ENCODE data around the gene PTTG1. TPM values are rescaled to one million over a fixed set of nuclear protein-coding genes. Genes with fewer than 3 reads are reported as not detected.

PTTG1 gene
- total and polyA plus RNA-seq, 2 experiments from 2014 or later, result 394 to 620 TPM

DNA sequence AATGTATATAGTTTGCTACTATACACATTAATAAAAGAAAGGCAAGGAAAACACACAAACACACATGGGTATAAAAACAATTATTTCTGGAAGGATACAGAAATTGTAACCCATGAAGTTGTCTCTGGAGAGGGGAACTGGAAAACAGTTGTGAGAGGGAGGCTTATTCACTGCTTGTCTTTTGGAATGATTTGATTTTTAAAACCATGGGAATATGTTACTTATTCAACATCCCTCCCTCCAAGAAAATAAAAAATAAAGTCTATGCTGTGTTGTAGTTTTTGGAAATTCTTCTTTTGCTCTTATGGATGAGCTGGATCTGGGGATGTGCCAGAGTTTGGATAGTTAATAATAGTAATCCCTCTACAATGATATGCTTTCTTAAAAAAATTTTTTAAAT, 45.2 kb upstream of the PTTG1 start (continued):
- no peak for TF ChIP-seq ZNF462 (CRISPR knock-in tag; IDR thresholded peaks at IDR 0.05)
- TF ChIP-seq ZNF331 (CRISPR knock-in tag; IDR thresholded peaks at IDR 0.05; ENCODE audit: low read depth), result no peak
- no peak for TF ChIP-seq CTCF (conservative IDR thresholded peaks at IDR 0.05; ENCODE audit: low read depth in 2 of 2)

DNA sequence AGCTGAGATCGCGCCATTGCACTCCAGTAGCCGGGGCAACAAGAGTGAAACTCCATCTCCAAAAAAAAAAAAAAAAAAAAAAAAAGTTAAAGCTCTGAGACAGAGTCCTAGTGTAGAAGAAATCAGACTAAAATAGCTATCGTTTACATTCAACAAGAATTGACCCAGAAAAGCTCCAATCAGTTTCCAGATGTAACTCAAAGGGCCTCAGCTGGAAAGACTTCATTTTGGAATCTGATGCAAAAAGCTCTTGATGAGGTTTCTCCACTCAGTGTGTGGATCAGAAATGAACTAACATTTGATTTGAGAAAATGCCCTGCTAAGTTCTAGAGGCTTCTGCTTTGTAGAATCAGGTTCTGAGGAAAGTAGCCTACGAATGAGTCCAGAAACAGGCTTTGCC, 44.0 kb upstream of the PTTG1 start:
- peaks cover 3% of the 10 kb centered on the region; the same call in 1 of the 2 replicates for H3K4me1 ChIP-seq (ENCODE audit: insufficient read depth)
- no peaks in the 10 kb centered on the region for H3K36me3 ChIP-seq (ENCODE audit: insufficient read depth)
- H3K27me3 Mint-ChIP-seq (ENCODE audit: insufficient read depth, low read depth, poor library complexity), result no peaks in the 10 kb centered on the region
- H3F3A ChIP-seq (replicated peaks; ENCODE audit: low read depth), result no peaks in the 10 kb centered on the region
- no peak overlapping the region for H3K27ac ChIP-seq (ENCODE audit: low read depth)
- H3K9me2 ChIP-seq (ENCODE audit: insufficient read depth), result no peaks in the 10 kb centered on the region
- no peaks in the 10 kb centered on the region for H3K79me2 ChIP-seq (replicated peaks; ENCODE audit: insufficient read depth)
- no peaks in the 10 kb centered on the region for H3K27me3 ChIP-seq (ENCODE audit: insufficient read depth)
- H3K4me2 ChIP-seq, result no peak overlapping the region
- DNase-seq (ENCODE audit: low spot score), result no peak
- peak overlapping the region; percentile 48; the same call in 1 of the 2 replicates for H2AFZ ChIP-seq
- H3K4me3 Mint-ChIP-seq, result no peak overlapping the region
- H3K4me3 ChIP-seq, result no peak overlapping the region
- no peaks in the 10 kb centered on the region for H3K36me3 Mint-ChIP-seq (ENCODE audit: low read depth)
- no peaks in the 10 kb centered on the region for H4K20me1 ChIP-seq (replicated peaks; ENCODE audit: insufficient read depth)
- H3K9me3 Mint-ChIP-seq, result no peaks in the 10 kb centered on the region
- H3K4me1 Mint-ChIP-seq, result peaks cover 11% of the 10 kb centered on the region; the same call in 2 of the 3 replicates
- no peak for ATAC-seq
- H3K27ac Mint-ChIP-seq, result no peak overlapping the region
- TF ChIP-seq EZH2 (IDR thresholded peaks at IDR 0.05; ENCODE audit: low read depth, unreplicated experiment) (no peak), NANOG (IDR thresholded peaks at IDR 0.05; ENCODE audit: borderline replicate concordance) (no peak), ZNF462 (CRISPR knock-in tag; IDR thresholded peaks at IDR 0.05) (no peak), ZNF331 (CRISPR knock-in tag; IDR thresholded peaks at IDR 0.05; ENCODE audit: low read depth) (no peak), POLR2AphosphoS5 (IDR thresholded peaks at IDR 0.05; ENCODE audit: low read depth) (no peak), CREB1 (CRISPR knock-in tag; IDR thresholded peaks at IDR 0.05; ENCODE audit: low read depth) (no peak)
